K562 (cell line): Measurements from ENCODE around the gene SPRED2. TPM values are rescaled to one million over a fixed set of nuclear protein-coding genes. Genes with fewer than 3 reads are reported as not detected.

ENCODE experiments used
- ATF3 ChIP-seq, 2 experiments: fragments of 450-650 bp in 1 of 2; sonication (generic) in 1 of 2; formaldehyde crosslinking in 1 of 2; IDR thresholded peaks in 1 of 2; conservative IDR thresholded peaks in 1 of 2; 2 replicates each; pipeline versions ENCODE4 v1.6.1 to v1.8.1; 2016 to 2023; ENCODE audit warnings: mild to moderate bottlenecking in 2 of 2, moderate library complexity in 2 of 2, inconsistent platforms in 1 of 2, missing genetic modification reagents in 1 of 2
- CBFA2T3 ChIP-seq: fragments of 450-650 bp; IDR thresholded peaks from 2 replicates; pipeline ENCODE4 v1.6.1; 2017
- CREBBP ChIP-seq: IDR thresholded peaks from one replicate; pipeline ENCODE4 v1.6.1; 2012; ENCODE audit warnings: low read depth, mild to moderate bottlenecking, control low read depth, inconsistent platforms, low read length
- CUX1 ChIP-seq: fragments of 200-800 bp; sonication (Bioruptor generic); IDR thresholded peaks from 2 replicates; pipeline ENCODE4 v1.6.1; 2016; ENCODE audit warnings: missing genetic modification characterization, missing compliant biosample characterization
- E2F8 ChIP-seq: fragments of 450-650 bp; IDR thresholded peaks from 2 replicates; pipeline ENCODE4 v1.7.1; 2018; ENCODE audit warnings: mild to moderate bottlenecking, low read depth; ENCODE audit not compliant: partially characterized antibody
- HINFP ChIP-seq: fragments of 450-650 bp; conservative IDR thresholded peaks from 2 replicates; pipeline ENCODE4 v1.6.1; 2016; ENCODE audit warnings: missing genetic modification characterization, low read depth, mild to moderate bottlenecking, control low read depth, missing compliant biosample characterization
- KDM1A ChIP-seq, 2 experiments: fragments of 450-650 bp; IDR thresholded peaks; 2 replicates each; pipeline ENCODE4 v1.6.1; 2016; ENCODE audit warnings: mild to moderate bottlenecking in 2 of 2
- KDM4B ChIP-seq, 2 experiments: fragments of 450-650 bp in 1 of 2; sonication (generic) in 1 of 2; IDR thresholded peaks; 2 replicates each; pipeline ENCODE4 v1.6.1; 2016 to 2017; ENCODE audit warnings: borderline replicate concordance in 2 of 2, antibody characterized with exemption in 1 of 2, low read depth in 1 of 2, mild to moderate bottlenecking in 1 of 2
- MAZ ChIP-seq, 2 experiments: fragments of 450-650 bp in 1 of 2; sonication (generic) in 1 of 2; formaldehyde crosslinking; IDR thresholded peaks in 1 of 2; conservative IDR thresholded peaks in 1 of 2; 2 replicates each; pipeline versions ENCODE4 v1.4.0 to v1.5.0; 2020; ENCODE audit warnings: mild to moderate bottlenecking in 1 of 2, missing genetic modification reagents in 1 of 2
- MCM3 ChIP-seq: fragments of 450-650 bp; IDR thresholded peaks from 2 replicates; pipeline ENCODE4 v1.6.1; 2016
- MXI1 ChIP-seq: IDR thresholded peaks from 2 replicates; pipeline ENCODE4 v1.6.1; 2011; ENCODE audit warnings: low read depth, mild to moderate bottlenecking, improper control_type of control experiment, low read length
- NR2C2 ChIP-seq, 2 experiments: fragments of 200-800 bp in 1 of 2; sonication (Bioruptor generic) in 1 of 2; sonication (generic) in 1 of 2; formaldehyde crosslinking in 1 of 2; IDR thresholded peaks; 2 replicates each; pipeline versions ENCODE4 v1.6.1 to v1.8.0; 2016 to 2022; ENCODE audit warnings: mild to moderate bottlenecking in 1 of 2, missing compliant biosample characterization in 1 of 2, missing genetic modification characterization in 1 of 2, missing genetic modification reagents in 1 of 2
- SNIP1 ChIP-seq: fragments of 450-650 bp; IDR thresholded peaks from 2 replicates; pipeline ENCODE4 v1.7.1; 2017; ENCODE audit warnings: low read depth, mild to moderate bottlenecking
- polyA plus RNA-seq, 8 experiments: library from polyadenylated mRNA; depleted of rRNA in 4 of 8; stranded (reverse) in 5 of 8; unstranded in 3 of 8; fragments of >200 nt; fragmentation: Nextera tagmentation in 2 of 8; fragmentation: Illumina TruSeq in 1 of 8; extraction: Ambion mirVana in 2 of 8; extraction: Trizol in 1 of 8; gene quantifications; 2 replicates each; pipeline versions ENCODE4 v1.2.1 to v1.2.3, GENCODE V29; 2011 to 2014; ENCODE audit warnings: inconsistent platforms in 1 of 8, missing spikeins in 1 of 8
- total RNA-seq, 7 experiments: library from RNA; depleted of rRNA in 6 of 7; stranded (reverse); fragments of >200 nt in 6 of 7; fragmentation: Illumina TruSeq in 2 of 7; extraction: Trizol in 2 of 7; gene quantifications; 2 replicates each; pipeline versions ENCODE4 v1.2.1 to v1.2.3, GENCODE V29; 2011 to 2021; ENCODE audit warnings: low replicate concordance in 1 of 7
- TF ChIP-seq, protein P1 (sequence below): fragments of 250-450 bp; sonication (Bioruptor Pico); IDR thresholded peaks from 2 replicates; pipeline ENCODE4 v1.4.0; 2020; ENCODE audit warnings: mild to moderate bottlenecking, moderate library complexity

SPRED2 gene
- total and polyA plus RNA-seq, 9 of the 15 experiments (the other 6 are each of a cell fraction or from before 2014, with no cell fraction given): 4.6 to 50.8 (median 14.1) TPM

GRCh38 chr2:65379721-65380171 is 52.7 kb downstream of the SPRED2 start (continued):
- TF ChIP-seq CREBBP (no peak), E2F8 (no peak), ATF3 (IDR thresholded peaks at IDR 0.05) (peak; percentile 17; the same call in 1 of the 2 replicates), ATF3 (CRISPR knock-in tag; conservative IDR thresholded peaks at IDR 0.05) (no peak), CUX1 (CRISPR knock-in tag) (no peak), KDM4B (IDR thresholded peaks at IDR 0.05; ENCODE audit: borderline replicate concordance in 2 of 2, low read depth in 1 of 2) (no peak), MCM3 (no peak), NR2C2 (CRISPR knock-in tag; IDR thresholded peaks at IDR 0.05) (no peak), NR2C2 (tag; IDR thresholded peaks at IDR 0.05) (no peak), MAZ (CRISPR knock-in tag; conservative IDR thresholded peaks at IDR 0.05 in 1 of 2, IDR thresholded peaks at IDR 0.05 in 1 of 2) (no peak), CBFA2T3 (0 out of 2 replicates have a peak, but pooled peaks have one; percentile 13), SNIP1 (no peak), HINFP (tag) (no peak), KDM1A (IDR thresholded peaks at IDR 0.05) (no peak; a peak in 1 of 4 replicates), MXI1 (no peak)
- TF ChIP-seq, protein P1, sequence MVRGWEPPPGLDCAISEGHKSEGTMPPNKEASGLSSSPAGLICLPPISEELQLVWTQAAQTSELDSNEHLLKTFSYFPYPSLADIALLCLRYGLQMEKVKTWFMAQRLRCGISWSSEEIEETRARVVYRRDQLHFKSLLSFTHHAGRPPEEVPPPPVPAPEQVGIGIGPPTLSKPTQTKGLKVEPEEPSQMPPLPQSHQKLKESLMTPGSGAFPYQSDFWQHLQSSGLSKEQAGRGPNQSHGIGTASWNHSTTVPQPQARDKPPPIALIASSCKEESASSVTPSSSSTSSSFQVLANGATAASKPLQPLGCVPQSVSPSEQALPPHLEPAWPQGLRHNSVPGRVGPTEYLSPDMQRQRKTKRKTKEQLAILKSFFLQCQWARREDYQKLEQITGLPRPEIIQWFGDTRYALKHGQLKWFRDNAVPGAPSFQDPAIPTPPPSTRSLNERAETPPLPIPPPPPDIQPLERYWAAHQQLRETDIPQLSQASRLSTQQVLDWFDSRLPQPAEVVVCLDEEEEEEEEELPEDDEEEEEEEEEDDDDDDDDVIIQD (CRISPR knock-in tag): no peak
